ENCODE data around the gene HMGB3.

DNA sequence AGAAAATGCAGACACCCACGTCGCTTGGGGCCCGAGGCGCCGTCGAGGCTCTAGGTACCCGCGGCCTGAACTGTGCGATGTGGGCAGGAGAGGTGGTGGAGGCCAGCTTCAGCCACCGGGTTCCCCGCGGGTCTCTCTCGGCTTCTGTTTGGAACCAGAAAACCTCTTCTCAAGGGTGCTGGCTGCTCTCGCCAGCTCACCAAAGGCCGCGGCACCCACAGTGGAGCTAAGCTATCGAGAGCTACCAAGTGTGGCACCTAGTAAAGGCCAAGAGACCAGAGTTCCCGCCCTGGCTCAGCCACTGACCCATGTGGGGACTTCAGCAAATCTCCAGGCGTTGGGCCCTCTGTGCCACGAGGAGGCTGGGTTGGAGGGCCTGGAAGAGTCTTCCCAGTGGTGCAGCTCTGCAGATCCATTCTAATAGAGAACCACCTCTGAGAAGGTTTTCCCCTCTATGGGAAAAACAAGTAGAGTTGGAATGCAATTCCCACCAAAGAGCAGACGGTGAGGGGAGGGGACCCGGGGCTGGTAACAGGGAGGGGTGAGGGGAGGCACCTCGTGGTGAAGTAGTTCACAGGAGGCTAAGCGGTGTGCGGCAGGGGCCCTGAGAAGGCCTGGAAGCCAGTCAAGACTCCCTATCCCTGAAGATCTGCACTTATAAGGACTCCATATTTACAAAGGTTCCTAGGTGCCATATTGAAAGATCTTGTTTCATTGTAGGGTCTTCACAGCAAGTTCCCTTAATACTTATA is 5.5 kb upstream of the HMGB3 start:
- TF ChIP-seq POLR2A (IDR thresholded peaks at IDR 0.05; ENCODE audit: low read length) (no peak), GATA1 (IDR thresholded peaks at IDR 0.05; ENCODE audit: low read depth, low read length) (no peak)
